CD4-positive, alpha-beta T cell treated with Interleukin-15 for 1 hour (primary cell): ENCODE measurements around the gene JADE1.

Experiments
- DNase-seq: peaks from one replicate; pipeline ENCODE4 v3.0.0-alpha.2; 2020

JADE1 gene

GRCh38 chr4:128846063-128846462, 36.6 kb downstream of the JADE1 start:
- no peak for DNase-seq

GRCh38 chr4:128847082-128847724, 37.7 kb downstream of the JADE1 start:
- peak; percentile 26 for DNase-seq

GRCh38 chr4:128848461-128848860, 39.0 kb downstream of the JADE1 start:
- no peak for DNase-seq

GRCh38 chr4:128850252-128850651, 40.8 kb downstream of the JADE1 start:
- no peak for DNase-seq

GRCh38 chr4:128853741-128854140, 44.2 kb downstream of the JADE1 start:
- no peak for DNase-seq

GRCh38 chr4:128854433-128854832, 44.9 kb downstream of the JADE1 start:
- no peak for DNase-seq

GRCh38 chr4:128855621-128856020, 46.1 kb downstream of the JADE1 start:
- DNase-seq: no peak

- no peak for DNase-seq
These were observed 46.7 kb downstream of the JADE1 start for GRCh38 chr4:128856246-128856645.

- DNase-seq: no peak
These were observed 49.6 kb downstream of the JADE1 start for GRCh38 chr4:128858879-128859671.

GRCh38 chr4:128859887-128860677, 50.6 kb downstream of the JADE1 start:
- no peak for DNase-seq

- no peak for DNase-seq
These were observed 52.5 kb downstream of the JADE1 start for GRCh38 chr4:128861856-128862518.

GRCh38 chr4:128862608-128863311, 53.3 kb downstream of the JADE1 start:
- DNase-seq: peak; percentile 35

GRCh38 chr4:128863312-128864075, 54.0 kb downstream of the JADE1 start:
- peak; percentile 44 for DNase-seq

- no peak for DNase-seq
These were observed 55.6 kb downstream of the JADE1 start for GRCh38 chr4:128865132-128865531.

GRCh38 chr4:128866269-128866668, 56.8 kb downstream of the JADE1 start:
- no peak for DNase-seq

GRCh38 chr4:128866691-128867090, 57.2 kb downstream of the JADE1 start:
- DNase-seq: no peak

GRCh38 chr4:128868758-128869157, 59.3 kb downstream of the JADE1 start:
- DNase-seq: no peak

- no peak for DNase-seq
These were observed 60.4 kb downstream of the JADE1 start for GRCh38 chr4:128869776-128870509.

- DNase-seq: no peak
These were observed 62.4 kb downstream of the JADE1 start for GRCh38 chr4:128871948-128872347.

- DNase-seq: no peak
These were observed 66.7 kb downstream of the JADE1 start for GRCh38 chr4:128876200-128876599.

GRCh38 chr4:128877934-128878333, 68.4 kb downstream of the JADE1 start:
- DNase-seq: no peak
